Stimulated activated CD4-positive, alpha-beta T cell treated with anti-CD3 and anti-CD28 coated beads, TNF-alpha, amount 100 ng/mL, for 48 hours (primary cell): ENCODE measurements around the gene SORL1.
"Not testable (repeated sequence)": the region's sequence is repeated elsewhere in the genome, so short reads cannot be mapped to it uniquely, and the experiment has no call there.

Source experiments
- DNase-seq, 3 donors: peaks; one replicate each; pipeline ENCODE4 v3.0.0-alpha.2; 2020; ENCODE audit warnings: low read depth in 3 of 3

SORL1 gene

GRCh38 chr11:121625777-121626506 lies 173.8 kb downstream of the SORL1 start:
- no peak for DNase-seq

GRCh38 chr11:121626507-121626875 lies 174.4 kb downstream of the SORL1 start:
- no peak for DNase-seq

DNA sequence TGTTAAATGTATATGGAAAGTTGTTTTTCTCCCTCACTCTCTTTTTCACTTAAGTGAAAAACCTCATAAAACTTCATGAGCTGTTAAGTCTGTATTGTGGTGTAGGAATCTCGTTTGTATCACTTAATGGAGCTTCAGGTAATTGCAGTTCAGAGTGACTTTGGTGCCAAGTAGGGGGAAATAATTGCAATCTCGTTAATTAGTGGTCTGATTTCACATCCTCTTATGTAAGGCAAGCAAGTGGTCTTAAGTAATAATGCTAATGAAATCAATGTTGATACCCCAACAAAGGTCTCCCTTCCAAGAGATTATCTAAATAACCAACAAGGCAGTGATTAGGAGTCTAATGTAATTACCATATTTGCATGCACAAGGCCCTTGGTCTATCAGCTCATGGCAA lies 174.9 kb downstream of the SORL1 start:
- DNase-seq: no peak

- DNase-seq: no peak
These were observed 177.9 kb downstream of the SORL1 start for GRCh38 chr11:121630041-121630440.

GRCh38 chr11:121631456-121631855 lies 179.3 kb downstream of the SORL1 start:
- DNase-seq: no peak

- no peak for DNase-seq
These were observed 182.2 kb downstream of the SORL1 start for GRCh38 chr11:121634273-121634672.

GRCh38 chr11:121634889-121635288 lies 182.8 kb downstream of the SORL1 start:
- DNase-seq: no peak

- no peak for DNase-seq
These were observed 184.1 kb downstream of the SORL1 start for GRCh38 chr11:121636081-121636799.

DNA sequence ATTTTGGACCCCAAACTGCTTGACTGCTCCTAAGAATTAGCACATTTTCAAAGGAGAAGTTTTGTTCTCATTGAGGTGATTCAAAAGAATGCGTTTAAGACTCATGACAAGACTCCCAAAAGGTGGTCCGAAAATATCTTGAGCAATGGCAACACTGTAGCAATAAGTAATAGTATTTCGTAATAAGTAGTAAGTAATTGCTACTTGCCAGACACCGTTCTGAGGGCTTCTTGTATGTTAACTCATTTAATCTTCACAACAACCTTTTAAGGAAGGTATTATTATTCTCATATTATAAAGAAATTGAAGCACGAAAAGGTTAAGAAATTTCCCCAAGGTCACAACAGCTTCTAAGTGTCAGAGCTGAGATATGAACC lies 184.7 kb downstream of the SORL1 start:
- DNase-seq: no peak

DNA sequence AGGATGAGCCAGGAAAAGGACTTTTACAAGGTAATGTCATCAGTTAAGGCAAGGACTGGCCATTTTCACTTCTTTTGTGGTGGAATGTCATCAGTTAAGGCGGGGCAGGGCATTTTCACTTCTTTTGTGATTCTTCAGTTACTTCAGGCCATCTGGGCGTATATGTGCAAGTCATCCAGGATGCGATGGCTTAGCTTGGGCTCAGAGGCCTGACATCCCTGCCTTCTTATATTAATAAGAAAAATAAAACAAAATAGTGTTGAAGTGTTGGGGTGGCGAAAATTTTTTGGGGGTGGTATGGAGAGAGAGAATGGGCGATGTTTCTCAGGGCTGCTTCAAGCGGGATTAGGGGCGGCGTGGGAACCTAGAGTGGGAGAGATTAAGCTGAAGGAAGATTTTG lies 185.5 kb downstream of the SORL1 start:
- DNase-seq: not testable (repeated sequence)

DNA sequence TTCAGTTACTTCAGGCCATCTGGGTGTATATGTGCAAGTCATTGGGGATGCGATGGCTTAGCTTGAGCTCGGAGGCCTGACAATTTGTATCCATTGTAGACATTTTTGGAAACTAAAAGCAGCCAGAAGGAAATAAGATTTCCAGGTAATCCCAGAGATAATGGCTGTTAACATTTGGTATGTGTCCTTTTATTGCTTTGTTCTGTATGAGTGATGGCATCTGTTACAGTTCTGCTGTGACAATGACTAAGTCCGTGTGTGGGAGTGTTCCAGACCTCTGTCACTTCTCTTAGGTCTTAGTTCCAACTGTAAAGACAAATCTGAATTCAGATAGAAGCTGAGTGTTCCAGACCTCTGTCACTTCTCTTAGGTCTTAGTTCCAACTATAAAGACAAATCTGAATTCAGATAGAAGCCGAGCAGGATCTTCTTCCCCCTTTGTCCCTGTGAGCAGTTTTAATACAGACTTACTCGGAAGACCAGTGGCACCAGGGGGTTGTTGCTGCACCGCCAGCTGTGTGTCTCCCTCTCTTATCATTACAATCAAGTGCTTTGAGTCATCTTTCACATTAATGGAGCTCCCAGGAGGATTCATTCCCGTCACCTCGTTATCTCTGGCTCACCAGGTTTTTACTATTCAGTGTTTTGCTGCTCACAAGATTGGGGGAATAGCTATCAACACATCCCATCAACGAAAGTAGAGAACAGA lies 191.5 kb downstream of the SORL1 start:
- no peak for DNase-seq

GRCh38 chr11:121644187-121644512 lies 192.0 kb downstream of the SORL1 start:
- DNase-seq: no peak

DNA sequence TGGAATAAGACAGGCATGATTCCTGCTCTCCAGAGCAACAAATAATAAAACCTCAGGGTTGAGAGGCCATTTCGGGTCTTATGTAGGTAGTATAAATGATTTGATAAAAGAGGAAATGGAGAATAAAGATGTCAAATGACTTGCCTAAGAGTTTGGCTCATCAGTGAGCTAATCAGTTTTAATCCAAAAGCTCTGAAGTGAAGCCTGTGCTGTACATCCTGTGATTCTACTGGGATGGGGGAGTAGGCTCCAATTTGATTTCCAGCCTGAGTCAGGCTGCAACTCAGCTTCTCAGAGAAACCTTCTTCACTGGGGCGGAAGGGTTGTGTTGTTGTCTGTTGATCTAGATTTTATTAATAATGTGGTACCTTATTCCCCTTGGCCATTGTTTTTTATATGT lies 192.9 kb downstream of the SORL1 start:
- DNase-seq: no peak

GRCh38 chr11:121645596-121645995 lies 193.5 kb downstream of the SORL1 start:
- DNase-seq: no peak

DNA sequence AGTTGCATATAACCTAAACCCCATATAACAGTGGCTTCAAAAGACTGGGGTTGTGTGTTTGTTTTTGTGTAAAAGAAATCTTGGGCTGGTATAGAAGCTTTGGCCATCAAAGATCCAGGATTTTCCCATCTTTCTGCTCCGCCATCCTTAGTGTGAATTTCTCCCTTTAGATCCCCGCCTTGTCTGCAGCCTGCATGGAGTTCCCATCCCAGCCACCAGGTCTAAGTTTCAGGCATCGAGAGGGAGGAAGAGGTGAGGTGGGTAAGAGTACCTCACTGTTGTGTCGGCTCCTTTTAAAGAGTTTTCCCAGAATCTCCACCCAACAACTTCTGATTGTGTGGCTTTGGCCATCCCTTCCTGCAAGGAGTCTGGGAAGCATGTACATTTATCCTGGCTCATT lies 196.2 kb downstream of the SORL1 start:
- no peak for DNase-seq

GRCh38 chr11:121649798-121650197 lies 197.7 kb downstream of the SORL1 start:
- no peak for DNase-seq

DNA sequence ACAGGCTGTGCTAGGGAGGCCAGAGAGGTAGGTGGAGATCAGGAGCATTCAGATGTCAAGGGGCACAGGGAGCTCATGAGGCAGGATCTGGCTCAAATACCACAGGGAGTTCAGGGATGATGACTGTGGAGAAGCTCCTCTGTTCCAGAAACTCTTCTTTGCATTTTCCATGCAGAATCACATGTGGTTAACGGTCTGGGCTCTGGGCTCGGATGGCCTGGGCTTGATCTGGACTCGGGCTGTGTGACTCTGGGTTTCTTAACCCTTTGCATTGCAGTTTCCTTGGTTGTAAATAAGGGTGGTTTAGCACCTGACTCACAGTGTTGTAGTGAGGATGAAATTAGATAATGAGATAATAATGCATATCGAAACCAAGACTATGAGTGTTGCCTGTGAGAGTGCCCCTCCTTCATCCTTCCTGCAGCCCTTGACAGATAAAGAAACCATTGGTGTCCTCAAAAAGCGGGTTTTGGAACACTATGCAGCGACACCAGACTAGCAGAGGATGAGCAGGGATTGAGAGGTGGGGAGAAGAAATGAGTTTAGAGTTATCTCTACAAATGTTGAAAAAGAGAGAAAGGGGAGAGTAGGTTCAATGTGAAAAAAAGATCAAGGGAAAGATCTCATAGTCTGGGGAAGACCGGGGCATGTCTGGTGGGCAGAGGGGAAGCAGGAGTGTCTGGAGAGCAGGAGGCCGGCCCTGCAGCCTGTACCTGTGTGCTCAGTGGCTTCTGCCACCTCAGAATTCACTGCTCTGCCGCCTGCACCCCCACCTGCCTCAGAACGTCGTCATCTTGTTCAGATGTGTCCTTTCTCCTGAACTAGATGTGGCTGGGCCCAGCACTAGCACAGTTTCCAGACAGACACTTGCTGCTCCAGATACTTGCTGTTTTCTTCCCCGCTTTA lies 198.5 kb downstream of the SORL1 start:
- DNase-seq: no peak

DNA sequence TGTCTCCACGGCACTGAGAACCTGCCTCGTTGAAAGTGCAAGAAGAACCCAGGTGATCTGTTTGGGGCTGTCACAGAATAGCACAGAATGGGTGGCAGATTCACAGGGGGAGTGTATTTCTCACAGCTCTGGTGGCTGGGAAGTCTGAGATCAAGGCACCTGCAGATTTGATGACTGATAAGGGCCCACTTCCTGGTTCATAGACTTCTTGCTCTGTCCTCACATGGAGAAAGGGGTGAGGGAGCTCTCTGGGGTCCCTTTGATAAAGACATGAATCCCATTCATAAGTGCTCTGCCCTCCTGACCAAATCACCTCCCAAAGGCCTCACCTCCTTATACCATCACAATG lies 199.1 kb downstream of the SORL1 start:
- DNase-seq: no peak

GRCh38 chr11:121652971-121653370 lies 200.9 kb downstream of the SORL1 start:
- DNase-seq: no peak

GRCh38 chr11:121654259-121654842 lies 202.2 kb downstream of the SORL1 start:
- DNase-seq: no peak

GRCh38 chr11:121654843-121655536 lies 202.9 kb downstream of the SORL1 start:
- DNase-seq: no peak
